Measurements from ENCODE around the gene RTP4. TPM values are rescaled to one million over a fixed set of nuclear protein-coding genes. Genes with fewer than 3 reads are reported as not detected.

Gene RTP4
- total and polyA plus RNA-seq, 2 donors from 2014 or later = 5.4 to 8.4 TPM

GRCh38 chr3:187377842-187378241 is 9.7 kb downstream of the RTP4 start:
- Histone ChIP-seq H3K4me1 (ENCODE audit: control insufficient read depth in 2 of 3, insufficient read depth in 2 of 3, low read depth in 1 of 3, low read length in 3 of 3) (peaks cover 0 to 3% (median 0%) of the 10 kb centered on the region in 3 donors), H3K9ac (ENCODE audit: low read length in 3 of 3) (no peak overlapping the region), H3K27ac (ENCODE audit: low read depth in 2 of 2, low read length in 2 of 2) (no peak overlapping the region), H3K36me3 (ENCODE audit: control insufficient read depth in 2 of 3, insufficient read depth in 3 of 3, low read length in 3 of 3) (no peaks in the 10 kb centered on the region), H3K4me3 (ENCODE audit: low read length in 3 of 3) (no peak overlapping the region), H3K9me3 (ENCODE audit: control insufficient read depth in 2 of 3, insufficient read depth in 1 of 3, low read length in 3 of 3) (no peaks in the 10 kb centered on the region), H3K27me3 (ENCODE audit: control insufficient read depth, insufficient read depth, low read length) (no peaks in the 10 kb centered on the region)
- TF ChIP-seq CTCF (IDR thresholded peaks at IDR 0.05; ENCODE audit: borderline replicate concordance, extremely low read depth, insufficient read depth) = no peak
- no peak for DNase-seq
- intact Hi-C loops (cut with DNase I) = no loop called here
- FAIRE-seq = no peak

DNA sequence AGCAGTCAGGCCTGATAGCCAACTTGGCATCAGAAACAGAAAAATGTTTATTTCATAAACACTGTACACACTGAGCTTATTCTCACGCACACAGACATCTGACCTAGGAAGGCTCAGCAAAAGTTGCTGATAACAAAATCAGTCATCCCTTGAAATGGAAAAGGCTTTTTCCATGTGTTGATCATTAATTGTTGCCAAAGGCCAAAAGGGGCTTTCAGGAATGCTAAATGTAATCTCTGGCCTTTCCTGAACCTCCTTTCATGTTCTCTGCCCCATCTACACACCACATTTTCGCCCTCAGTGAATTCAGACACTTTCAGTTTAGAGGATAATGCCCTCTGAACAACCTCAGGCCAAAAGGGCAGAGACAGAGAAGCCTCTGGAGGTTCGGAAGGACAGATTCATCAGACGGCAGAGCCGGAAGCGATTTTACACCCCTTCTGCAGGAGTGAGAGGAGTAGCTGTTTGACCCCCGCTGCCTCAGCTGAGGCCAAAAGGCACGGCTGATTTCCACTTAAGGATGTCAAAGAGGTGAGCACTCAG is 14.5 kb downstream of the RTP4 start:
- no peak for FAIRE-seq
- DNase-seq = peak in 1 of 5 donors; percentile 13
- TF ChIP-seq CTCF (IDR thresholded peaks at IDR 0.05; ENCODE audit: borderline replicate concordance, extremely low read depth, insufficient read depth) = no peak
- Histone ChIP-seq H3K9ac (ENCODE audit: low read length in 3 of 3) (no peak overlapping the region), H3K4me1 (ENCODE audit: control insufficient read depth in 2 of 3, insufficient read depth in 2 of 3, low read depth in 1 of 3, low read length in 3 of 3) (peaks cover 0 to 3% (median 0%) of the 10 kb centered on the region in 3 donors), H3K27ac (ENCODE audit: low read depth in 2 of 2, low read length in 2 of 2) (no peak overlapping the region), H3K4me3 (ENCODE audit: low read length in 3 of 3) (no peak overlapping the region), H3K36me3 (ENCODE audit: control insufficient read depth in 2 of 3, insufficient read depth in 3 of 3, low read length in 3 of 3) (no peaks in the 10 kb centered on the region), H3K9me3 (ENCODE audit: control insufficient read depth in 2 of 3, insufficient read depth in 1 of 3, low read length in 3 of 3) (no peaks in the 10 kb centered on the region), H3K27me3 (ENCODE audit: control insufficient read depth, insufficient read depth, low read length) (no peaks in the 10 kb centered on the region)
- intact Hi-C loops (cut with DNase I) = no loop called here

- no peak overlapping the region for H3K4me3 ChIP-seq (ENCODE audit: low read length in 3 of 3)
- no peak for TF ChIP-seq CTCF (IDR thresholded peaks at IDR 0.05; ENCODE audit: borderline replicate concordance, extremely low read depth, insufficient read depth)
- no peak overlapping the region for H3K27ac ChIP-seq (ENCODE audit: low read depth in 2 of 2, low read length in 2 of 2)
- H3K36me3 ChIP-seq (ENCODE audit: control insufficient read depth in 2 of 3, insufficient read depth in 3 of 3, low read length in 3 of 3) = no peaks in the 10 kb centered on the region
- H3K4me1 ChIP-seq (ENCODE audit: control insufficient read depth in 2 of 3, insufficient read depth in 2 of 3, low read depth in 1 of 3, low read length in 3 of 3) = peaks cover 0 to 3% (median 0%) of the 10 kb centered on the region in 3 donors
- intact Hi-C loops (cut with DNase I) = no loop called here
- no peaks in the 10 kb centered on the region for H3K27me3 ChIP-seq (ENCODE audit: control insufficient read depth, insufficient read depth, low read length)
- DNase-seq (no peak), FAIRE-seq (no peak)
- H3K9ac ChIP-seq (ENCODE audit: low read length in 3 of 3) = no peak overlapping the region
- H3K9me3 ChIP-seq (ENCODE audit: control insufficient read depth in 2 of 3, insufficient read depth in 1 of 3, low read length in 3 of 3) = no peaks in the 10 kb centered on the region
These were observed 15.1 kb downstream of the RTP4 start for GRCh38 chr3:187383246-187383645.

GRCh38 chr3:187385296-187385695 is 17.1 kb downstream of the RTP4 start:
- intact Hi-C loops (cut with DNase I) = no loop called here
- no peak overlapping the region for H3K4me3 ChIP-seq (ENCODE audit: low read length in 3 of 3)

More at GRCh38 chr3:187385296-187385695, 17.1 kb downstream of the RTP4 start:
- Histone ChIP-seq H3K27me3 (ENCODE audit: control insufficient read depth, insufficient read depth, low read length) (no peaks in the 10 kb centered on the region), H3K4me1 (ENCODE audit: control insufficient read depth in 2 of 3, insufficient read depth in 2 of 3, low read depth in 1 of 3, low read length in 3 of 3) (peaks cover 0 to 3% (median 0%) of the 10 kb centered on the region in 3 donors), H3K27ac (ENCODE audit: low read depth in 2 of 2, low read length in 2 of 2) (no peak overlapping the region), H3K9ac (ENCODE audit: low read length in 3 of 3) (no peak overlapping the region), H3K9me3 (ENCODE audit: control insufficient read depth in 2 of 3, insufficient read depth in 1 of 3, low read length in 3 of 3) (no peaks in the 10 kb centered on the region), H3K36me3 (ENCODE audit: control insufficient read depth in 2 of 3, insufficient read depth in 3 of 3, low read length in 3 of 3) (no peaks in the 10 kb centered on the region)
- FAIRE-seq = no peak
- DNase-seq = no peak
- no peak for TF ChIP-seq CTCF (IDR thresholded peaks at IDR 0.05; ENCODE audit: borderline replicate concordance, extremely low read depth, insufficient read depth)

Measured in kidney (tissue), 14 donors.